Cardiac muscle cell (in vitro differentiated cells and primary cell): ENCODE data around the gene SAP130. TPM values are rescaled to one million over a fixed set of nuclear protein-coding genes. Genes with fewer than 3 reads are reported as not detected.

ENCODE experiments used
- DNase-seq, 2 donors: peaks; one replicate each; pipeline versions ENCODE4 v3.0.0 to v3.0.0-alpha.2; 2010 to 2017; ENCODE audit warnings: low read depth in 1 of 2, low spot score in 1 of 2
- H3K27ac ChIP-seq: fragments of 200-600 bp; sonication (generic); 2 replicates; pipeline ENCODE4 v1.5.1; 2016
- H3K27me3 ChIP-seq: fragments of 200-600 bp; sonication (generic); 2 replicates; pipeline ENCODE4 v1.6.0; 2016; ENCODE audit warnings: control low read depth
- H3K36me3 ChIP-seq: fragments of 200-600 bp; sonication (generic); 2 replicates; pipeline ENCODE4 v1.5.1; 2016; ENCODE audit warnings: control low read depth
- H3K4me1 ChIP-seq: fragments of 200-600 bp; sonication (generic); 2 replicates; pipeline ENCODE4 v1.8.1; 2017; ENCODE audit warnings: low read depth, mild to moderate bottlenecking, mixed run types
- H3K4me3 ChIP-seq: fragments of 200-600 bp; sonication (generic); 2 replicates; pipeline ENCODE4 v1.5.1; 2016; ENCODE audit warnings: mild to moderate bottlenecking
- H3K9me3 ChIP-seq: fragments of 200-600 bp; sonication (generic); 2 replicates; pipeline ENCODE4 v1.5.1; 2017; ENCODE audit warnings: low read depth, mild to moderate bottlenecking, control low read depth
- polyA plus RNA-seq: library from polyadenylated mRNA; unstranded; fragments of >200 nt; fragmentation: Nextera tagmentation; extraction: Ambion mirVana; gene quantifications from 2 replicates; pipeline ENCODE4 v1.2.1, GENCODE V29; 2016
- total RNA-seq: library from RNA; depleted of rRNA; stranded (reverse); fragments of >200 nt; gene quantifications from 2 replicates; pipeline ENCODE4 v1.2.3, GENCODE V29; 2016
- TF ChIP-seq, protein P1 (sequence below): IDR thresholded peaks from 2 replicates; pipeline ENCODE4 v1.5.1; 2012; ENCODE audit warnings: low read depth, mild to moderate bottlenecking, low read length

SAP130 gene
- total and polyA plus RNA-seq, 2 experiments from 2014 or later = 19.5 to 22.8 TPM

DNA sequence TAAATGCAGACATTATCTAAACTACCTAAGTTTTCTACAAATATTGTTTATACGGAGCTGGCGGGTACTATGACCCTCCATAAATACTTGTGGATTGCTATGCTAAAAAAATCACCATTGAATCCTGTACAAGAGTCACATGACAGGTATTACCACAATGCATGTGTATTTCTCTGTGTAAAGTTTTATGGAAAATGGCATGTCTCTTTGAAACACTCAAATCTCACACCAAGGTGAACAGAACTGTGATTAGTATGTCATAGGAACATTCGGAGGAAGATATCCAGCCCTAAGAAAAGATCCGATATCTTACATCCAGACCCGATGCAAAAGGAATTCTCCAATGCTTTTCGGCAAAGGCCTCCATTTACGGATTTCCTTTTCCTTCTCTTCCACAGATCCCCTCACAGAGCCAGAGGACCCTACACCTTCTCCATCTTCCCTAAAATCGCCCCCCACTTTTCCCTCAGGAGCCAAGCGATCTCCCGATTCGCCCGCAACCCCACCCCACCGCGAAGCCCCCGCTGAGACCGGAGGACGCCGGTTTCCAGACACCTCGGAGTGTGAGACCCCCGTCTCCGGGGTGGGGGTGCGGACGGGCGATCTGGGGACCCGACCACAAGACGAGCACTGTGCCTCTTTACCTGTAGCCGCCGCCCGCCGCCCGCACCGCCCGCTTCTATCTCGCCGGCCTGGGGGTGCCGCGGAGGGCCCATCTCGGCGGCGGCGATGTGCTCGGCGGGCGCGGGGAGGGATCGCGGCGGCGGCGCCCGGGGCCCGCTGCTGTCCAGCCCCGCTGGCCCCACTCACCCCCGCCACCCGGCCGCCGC, 1.2 kb downstream of the SAP130 start:
- peak; percentile 10 for DNase-seq
- Histone ChIP-seq H3K4me3 (peak overlapping the region; percentile 72), H3K9me3 (no peaks in the 10 kb centered on the region), H3K27ac (peak overlapping the region; percentile 54), H3K4me1 (no peaks in the 10 kb centered on the region), H3K27me3 (peaks cover 5% of the 10 kb centered on the region), H3K36me3 (peaks cover 3% of the 10 kb centered on the region)
- TF ChIP-seq, protein P1, sequence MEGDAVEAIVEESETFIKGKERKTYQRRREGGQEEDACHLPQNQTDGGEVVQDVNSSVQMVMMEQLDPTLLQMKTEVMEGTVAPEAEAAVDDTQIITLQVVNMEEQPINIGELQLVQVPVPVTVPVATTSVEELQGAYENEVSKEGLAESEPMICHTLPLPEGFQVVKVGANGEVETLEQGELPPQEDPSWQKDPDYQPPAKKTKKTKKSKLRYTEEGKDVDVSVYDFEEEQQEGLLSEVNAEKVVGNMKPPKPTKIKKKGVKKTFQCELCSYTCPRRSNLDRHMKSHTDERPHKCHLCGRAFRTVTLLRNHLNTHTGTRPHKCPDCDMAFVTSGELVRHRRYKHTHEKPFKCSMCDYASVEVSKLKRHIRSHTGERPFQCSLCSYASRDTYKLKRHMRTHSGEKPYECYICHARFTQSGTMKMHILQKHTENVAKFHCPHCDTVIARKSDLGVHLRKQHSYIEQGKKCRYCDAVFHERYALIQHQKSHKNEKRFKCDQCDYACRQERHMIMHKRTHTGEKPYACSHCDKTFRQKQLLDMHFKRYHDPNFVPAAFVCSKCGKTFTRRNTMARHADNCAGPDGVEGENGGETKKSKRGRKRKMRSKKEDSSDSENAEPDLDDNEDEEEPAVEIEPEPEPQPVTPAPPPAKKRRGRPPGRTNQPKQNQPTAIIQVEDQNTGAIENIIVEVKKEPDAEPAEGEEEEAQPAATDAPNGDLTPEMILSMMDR = no peak

DNA sequence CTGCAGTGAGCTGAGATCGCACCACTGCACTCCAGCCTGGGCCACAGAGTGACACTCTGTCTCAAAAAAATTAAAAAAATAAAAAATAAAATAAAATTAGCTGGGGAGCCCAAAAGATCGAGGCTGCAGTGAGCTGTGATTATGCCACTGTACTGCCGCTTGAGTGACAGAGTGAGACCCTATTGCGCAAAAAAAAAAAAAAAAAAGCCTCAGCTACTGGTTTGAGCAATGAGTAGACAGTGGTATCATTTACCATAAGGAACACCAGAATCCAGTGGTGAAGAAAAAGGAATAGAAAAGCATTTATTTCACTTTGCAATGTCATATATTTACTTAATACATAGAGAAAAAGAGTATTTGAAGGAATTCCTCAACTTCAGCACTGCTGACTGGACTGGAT, 3.0 kb downstream of the SAP130 start:
- Histone ChIP-seq H3K27ac (no peak overlapping the region), H3K36me3 (peaks cover 14% of the 10 kb centered on the region), H3K27me3 (no peaks in the 10 kb centered on the region), H3K9me3 (no peaks in the 10 kb centered on the region), H3K4me3 (no peak overlapping the region), H3K4me1 (no peaks in the 10 kb centered on the region)
- TF ChIP-seq, protein P1 = no peak
- DNase-seq = no peak

DNA sequence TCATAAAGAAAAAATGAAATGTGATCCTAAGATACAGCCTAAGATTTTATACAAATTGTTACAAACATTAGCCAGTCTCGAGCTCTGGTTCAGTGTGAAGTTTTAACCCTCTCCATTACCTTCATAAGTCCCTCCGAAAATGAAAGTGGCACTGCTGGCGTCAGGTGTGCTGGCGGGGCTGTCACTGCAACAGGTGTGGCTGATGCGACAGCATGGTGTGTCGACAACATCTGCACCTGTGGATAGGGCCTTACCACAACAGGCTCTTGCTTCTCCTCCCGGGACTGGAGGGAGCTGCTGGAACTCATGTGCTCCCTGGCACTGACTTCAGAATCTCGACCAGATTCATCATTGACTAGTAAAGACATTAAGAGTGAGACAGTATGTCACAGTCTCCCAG, 10.3 kb downstream of the SAP130 start:
- H3K4me1 ChIP-seq = no peaks in the 10 kb centered on the region
- TF ChIP-seq, protein P1 = no peak
- H3K36me3 ChIP-seq = peaks cover 63% of the 10 kb centered on the region
- DNase-seq = no peak
- no peaks in the 10 kb centered on the region for H3K9me3 ChIP-seq
- no peaks in the 10 kb centered on the region for H3K27me3 ChIP-seq
- H3K27ac ChIP-seq = no peak overlapping the region
- no peak overlapping the region for H3K4me3 ChIP-seq

DNA sequence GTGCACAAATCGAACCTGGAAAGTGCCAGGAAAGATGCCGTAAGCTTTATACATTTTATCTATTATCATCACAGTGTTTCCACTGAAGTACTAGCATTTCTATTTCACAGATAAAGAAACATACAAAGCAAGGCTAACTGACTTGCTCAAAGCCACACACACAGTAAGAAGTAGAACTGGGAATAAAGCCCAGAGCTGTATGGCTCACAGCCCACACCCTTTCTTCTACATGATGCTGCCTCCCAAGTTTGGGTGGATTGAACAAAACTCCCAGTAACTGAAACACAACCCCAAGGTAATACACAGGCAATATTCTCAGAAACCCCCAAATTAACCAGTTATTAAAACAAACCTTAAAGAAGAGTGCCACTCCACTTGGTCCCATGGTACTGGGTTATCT, 11.2 kb downstream of the SAP130 start:
- TF ChIP-seq, protein P1 = no peak
- peaks cover 71% of the 10 kb centered on the region for H3K36me3 ChIP-seq
- no peak overlapping the region for H3K4me3 ChIP-seq
- H3K9me3 ChIP-seq = no peaks in the 10 kb centered on the region
- H3K27ac ChIP-seq = no peak overlapping the region
- peak in 1 of 2 donors; percentile 42 for DNase-seq
- H3K27me3 ChIP-seq = no peaks in the 10 kb centered on the region
- no peaks in the 10 kb centered on the region for H3K4me1 ChIP-seq

DNA sequence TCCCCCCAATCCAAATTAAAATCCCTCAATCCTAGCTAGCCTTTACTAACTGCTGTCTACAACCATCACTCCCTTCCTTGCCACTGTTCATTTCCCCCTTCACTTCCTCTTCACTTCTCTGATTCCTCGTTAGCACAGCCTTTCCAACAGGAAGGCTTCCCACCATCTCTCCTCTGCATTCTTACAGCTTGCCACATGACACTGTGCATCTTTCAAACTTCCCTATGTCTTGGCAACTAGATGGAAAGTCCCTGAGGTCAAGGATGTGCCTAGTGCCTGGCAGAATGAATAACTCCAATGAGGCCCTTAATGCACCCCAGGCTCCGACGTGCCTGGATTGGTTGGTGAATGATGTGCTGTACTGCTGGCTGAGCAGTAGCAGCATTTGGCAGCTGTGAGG, 15.2 kb downstream of the SAP130 start:
- TF ChIP-seq, protein P1 = no peak

More for the DNA sequence above, 15.2 kb downstream of the SAP130 start:
- Histone ChIP-seq H3K4me1 (no peaks in the 10 kb centered on the region), H3K27ac (no peak overlapping the region), H3K9me3 (no peaks in the 10 kb centered on the region), H3K27me3 (no peaks in the 10 kb centered on the region), H3K4me3 (no peak overlapping the region), H3K36me3 (peaks cover 88% of the 10 kb centered on the region)
- no peak for DNase-seq
